Upper lobe of left lung (tissue), 4 donors: ENCODE measurements around the gene DLST.

Source experiments
- CTCF ChIP-seq, 6 experiments: fragments of 450-650 bp in 4 of 6; fragments of 200-600 bp in 2 of 6; sonication (generic) in 2 of 6; IDR thresholded peaks; one replicate each; pipeline ENCODE4 v1.5.1; 2016 to 2019; ENCODE audit warnings: antibody characterized with exemption in 6 of 6
- EP300 ChIP-seq, 4 donors: sonication (generic); formaldehyde crosslinking; IDR thresholded peaks; one replicate each; pipeline ENCODE4 v1.5.1; 2017; ENCODE audit warnings: antibody characterized with exemption in 4 of 4, control low read depth in 2 of 4
- POLR2A ChIP-seq, 4 donors: fragments of 450-650 bp; IDR thresholded peaks; one replicate each; pipeline ENCODE4 v1.5.1; 2016 to 2017; ENCODE audit warnings: antibody characterized with exemption in 4 of 4, mild to moderate bottlenecking in 2 of 4

GRCh38 chr14:74852922-74853530 is 28.7 kb upstream of the DLST start:
- no peak for TF ChIP-seq POLR2A (IDR thresholded peaks at IDR 0.05)
- TF ChIP-seq EP300 (IDR thresholded peaks at IDR 0.05), result no peak
- no peak for TF ChIP-seq CTCF (IDR thresholded peaks at IDR 0.05)
